Frontal cortex (tissue), 4 donors: ENCODE results near the gene PDSS2. TPM values are rescaled to one million over a fixed set of nuclear protein-coding genes. Genes with fewer than 3 reads are reported as not detected.
"Not testable (repeated sequence)": the region's sequence is repeated elsewhere in the genome, so short reads cannot be mapped to it uniquely, and the experiment has no call there.

Source experiments
- DNase-seq, 2 donors: peaks; one replicate each; pipeline ENCODE4 v3.0.0; 2012; ENCODE audit warnings: low spot score in 2 of 2
- FAIRE-seq: peaks from 2 replicates; lab custom pipeline; 2012; peaks lifted over from hg19 to GRCh38; lab: Jason Lieb, UNC
- total RNA-seq: library from RNA; depleted of rRNA; stranded (reverse); fragments of >200 nt; gene quantifications from one replicate; pipeline ENCODE4 v1.2.3, GENCODE V29; 2014
- donor health status: control.
- donor health status: control.
- donor health status: control.

The PDSS2 gene
- total RNA-seq, 1 donor from 2014 or later: 6.9 TPM

DNA sequence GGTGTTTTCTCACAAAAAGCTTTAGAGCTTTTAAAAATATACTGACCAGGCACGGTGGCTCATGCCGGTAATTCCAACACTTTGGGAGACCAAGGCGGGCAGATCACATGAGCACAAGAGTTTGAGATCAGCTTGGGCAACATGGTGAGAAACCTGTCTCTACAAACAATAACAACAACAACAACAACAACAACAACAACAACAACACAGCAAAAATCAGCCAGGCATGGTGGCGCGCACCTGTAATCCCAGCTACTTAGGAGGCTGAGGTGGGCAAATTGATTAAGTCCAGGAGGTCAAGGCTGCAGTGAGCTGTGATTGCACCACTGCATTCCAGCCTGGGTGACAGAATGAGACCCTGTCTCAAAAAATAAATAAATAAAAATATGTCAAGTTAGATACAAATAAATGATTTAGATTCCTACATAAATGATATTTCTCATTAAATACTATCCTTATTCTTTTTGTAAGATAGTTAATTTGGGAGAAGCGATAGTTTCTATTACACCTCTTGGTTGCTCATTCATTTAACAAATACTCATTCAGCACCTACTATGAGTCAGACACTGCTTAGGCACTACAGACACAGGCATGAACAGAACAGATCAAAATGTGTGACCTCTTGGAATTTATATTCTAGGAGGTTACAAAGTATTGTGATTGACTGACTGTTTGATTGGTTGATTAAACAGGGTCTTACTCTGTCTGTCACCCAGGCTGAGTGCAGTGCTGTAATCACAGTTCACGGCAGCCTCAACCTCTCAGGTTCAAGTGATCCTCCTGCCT is 260.5 kb downstream of the PDSS2 start:
- DNase-seq: no peak
- FAIRE-seq: no peak

DNA sequence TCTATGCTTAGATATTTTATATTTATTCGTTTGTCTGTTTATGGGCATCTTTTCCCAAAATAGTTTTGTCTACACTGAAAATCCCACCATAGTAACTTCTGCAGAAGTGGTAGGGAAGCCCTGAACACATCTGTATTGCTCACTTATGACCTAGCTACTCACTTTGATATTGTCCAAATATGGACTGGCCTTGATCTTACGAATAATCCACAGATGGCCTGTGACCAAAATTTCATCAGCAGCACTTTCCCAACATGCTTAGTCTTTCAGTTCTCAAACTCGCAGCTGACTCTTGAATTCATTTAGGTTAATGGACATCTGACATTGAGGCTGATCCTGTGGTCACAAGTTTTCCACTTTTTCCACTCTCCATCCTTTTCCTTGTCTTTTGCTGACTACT is 263.2 kb downstream of the PDSS2 start:
- DNase-seq (no peak), FAIRE-seq (no peak)

DNA sequence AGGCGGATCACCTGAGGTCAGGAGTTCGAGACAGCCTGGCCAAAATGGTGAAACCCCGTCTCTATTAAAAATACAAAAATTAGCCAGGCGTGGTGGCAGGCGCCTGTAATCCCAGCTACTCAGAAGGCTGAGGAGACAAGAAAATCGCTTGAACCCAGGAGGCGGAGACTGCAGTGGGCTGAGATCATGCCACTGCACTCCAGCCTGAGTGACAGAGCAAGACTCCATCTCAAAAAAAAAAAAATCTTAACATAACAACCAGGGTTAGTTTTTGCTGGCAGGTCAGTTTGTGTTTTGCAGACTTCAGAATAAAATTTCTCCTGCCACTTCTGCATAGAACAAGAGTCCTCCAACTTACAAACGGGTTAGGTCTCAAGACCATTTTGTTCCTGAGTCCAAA is 264.6 kb downstream of the PDSS2 start:
- DNase-seq, FAIRE-seq: not testable (repeated sequence)

DNA sequence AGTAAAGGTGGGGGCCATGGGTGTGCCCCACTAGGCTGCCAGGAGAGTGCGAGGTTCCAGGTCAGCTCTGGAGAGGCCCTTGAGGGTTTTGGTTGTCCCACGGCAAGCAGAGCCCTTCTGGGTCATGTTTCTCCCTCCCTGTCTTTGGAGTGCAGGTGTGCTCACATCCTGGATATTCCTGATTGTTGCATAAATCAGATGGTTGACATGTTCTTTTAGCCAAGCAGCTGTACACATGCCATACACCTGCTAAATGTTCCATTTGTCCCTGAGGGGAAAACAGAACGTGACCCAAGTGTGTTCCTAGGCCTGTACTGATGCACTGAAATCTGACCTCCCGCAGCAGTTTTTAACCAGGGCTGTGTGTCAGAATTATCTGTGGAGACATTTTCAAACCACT is 266.5 kb downstream of the PDSS2 start:
- DNase-seq: no peak
- no peak for FAIRE-seq

DNA sequence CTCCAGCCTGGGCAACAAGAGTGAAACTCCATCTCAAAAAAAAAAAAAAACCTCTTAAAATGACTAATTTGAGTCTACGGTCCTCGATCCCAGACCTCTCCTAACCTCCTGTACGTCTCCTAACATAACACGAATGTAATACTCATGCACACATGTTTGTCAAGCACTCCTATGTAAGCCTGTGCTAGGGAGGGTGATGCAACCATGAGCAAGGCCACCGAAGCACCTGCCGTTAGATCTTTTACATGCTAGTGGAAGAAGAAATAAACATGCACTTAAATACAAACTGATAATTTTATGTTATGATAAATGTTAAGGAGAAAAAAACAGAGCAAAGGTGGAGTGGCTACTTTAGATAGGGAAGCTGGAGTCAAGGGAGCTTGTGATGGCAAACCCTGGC is 271.7 kb downstream of the PDSS2 start:
- no peak for FAIRE-seq
- no peak for DNase-seq

DNA sequence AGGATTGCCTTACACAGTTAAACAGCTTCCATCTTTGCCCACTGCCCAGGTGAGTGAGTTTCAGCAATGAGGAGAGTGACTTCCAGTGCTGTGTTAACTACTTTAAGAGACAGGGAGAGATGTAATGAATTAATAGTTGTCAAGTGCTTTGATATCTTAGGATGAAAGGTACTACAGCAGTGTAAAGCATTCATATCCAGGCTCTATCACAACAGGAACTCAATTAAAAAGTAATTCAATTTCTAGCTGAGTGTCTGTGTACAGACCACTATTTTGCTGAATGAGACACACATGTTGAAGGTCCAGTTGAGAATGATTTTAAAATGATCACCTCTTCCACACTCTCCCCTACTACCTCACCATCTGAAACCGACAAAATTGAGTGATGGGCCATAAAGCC is 273.3 kb downstream of the PDSS2 start:
- no peak for FAIRE-seq
- DNase-seq: no peak

DNA sequence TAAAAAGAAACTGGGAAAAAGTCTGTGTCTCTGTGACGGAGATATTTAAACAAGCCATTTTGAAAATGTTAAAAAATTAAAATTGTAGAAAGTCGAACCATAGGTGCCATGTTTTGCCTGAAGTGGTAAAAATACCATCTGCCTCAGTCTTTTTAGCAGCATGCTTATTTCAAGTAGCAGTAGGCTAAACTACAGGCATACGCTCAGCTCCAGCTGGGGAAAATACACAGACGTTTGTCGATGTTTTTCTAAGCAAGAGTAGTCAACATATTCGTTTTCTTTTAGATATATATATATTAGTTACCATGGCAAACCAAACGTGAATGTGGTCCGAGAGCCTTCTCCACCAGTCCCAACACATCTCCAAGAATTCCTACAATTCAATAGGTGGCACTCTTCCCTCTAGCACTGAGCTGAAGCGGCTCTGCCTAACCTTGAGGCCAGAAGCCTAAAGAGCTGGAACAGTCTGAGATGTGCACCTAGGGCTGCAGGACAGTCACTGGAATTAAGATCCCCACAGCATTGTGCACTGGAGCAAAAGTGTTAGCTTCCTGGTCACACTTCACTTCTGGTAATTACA is 273.9 kb downstream of the PDSS2 start:
- DNase-seq: peak in 1 of 2 donors; percentile 21
- FAIRE-seq: no peak

DNA sequence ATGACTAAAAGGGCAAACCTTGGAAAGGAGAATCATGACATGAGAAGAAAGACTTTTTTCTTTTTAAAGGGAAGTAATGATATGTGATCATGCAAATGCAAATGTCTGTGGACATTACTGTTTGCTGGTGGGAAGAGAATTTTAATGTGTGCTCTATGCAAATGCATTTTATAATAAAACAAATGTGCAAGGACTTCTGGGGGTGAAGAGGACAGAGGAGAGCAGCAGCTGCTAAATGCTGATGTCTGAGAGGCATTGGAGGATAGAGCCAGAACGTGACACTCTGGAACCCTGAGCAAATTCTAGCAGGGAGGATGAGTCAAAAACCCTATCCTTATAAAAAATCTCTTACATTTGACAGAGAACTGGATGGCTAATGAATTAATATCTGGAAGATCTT is 274.9 kb downstream of the PDSS2 start:
- FAIRE-seq (no peak), DNase-seq (no peak)

DNA sequence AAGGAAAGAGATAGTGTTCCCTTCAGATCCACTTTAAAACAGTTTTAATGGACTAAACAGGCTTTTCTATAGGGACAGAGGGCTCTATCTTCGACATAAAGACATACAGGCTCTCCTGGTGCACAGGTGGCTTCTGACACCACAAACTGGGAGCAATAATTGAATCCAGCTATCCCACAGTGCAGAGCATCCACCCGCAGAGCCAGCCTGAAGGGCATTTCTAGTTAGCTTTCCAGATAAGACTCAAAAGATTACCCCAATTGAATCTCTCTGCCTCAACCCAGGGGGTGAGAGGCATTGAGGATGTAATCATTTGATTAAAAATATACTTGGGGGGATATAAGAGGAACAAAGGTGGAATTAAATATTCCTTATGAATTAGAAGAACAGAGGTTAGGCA is 279.3 kb downstream of the PDSS2 start:
- DNase-seq (no peak), FAIRE-seq (no peak)

DNA sequence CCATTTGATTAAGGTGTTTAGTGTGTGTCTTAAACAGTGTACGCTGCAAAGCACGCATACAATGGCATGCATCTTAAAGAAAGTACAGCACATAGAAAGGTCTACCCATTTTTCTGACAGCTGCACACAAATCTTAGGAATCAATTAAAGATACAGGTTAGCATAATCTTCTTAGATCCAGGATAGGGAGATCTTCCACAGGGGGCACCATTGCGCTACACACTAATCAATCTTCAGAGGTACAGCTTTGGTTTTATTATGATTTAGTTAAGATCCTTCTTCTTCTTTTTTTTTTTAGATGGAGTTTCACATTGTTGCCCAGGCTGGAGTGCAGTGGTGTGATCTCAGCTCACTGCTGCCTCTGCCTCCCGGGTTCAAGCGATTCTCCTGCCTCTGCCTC is 280.4 kb downstream of the PDSS2 start:
- DNase-seq (no peak), FAIRE-seq (no peak)

DNA sequence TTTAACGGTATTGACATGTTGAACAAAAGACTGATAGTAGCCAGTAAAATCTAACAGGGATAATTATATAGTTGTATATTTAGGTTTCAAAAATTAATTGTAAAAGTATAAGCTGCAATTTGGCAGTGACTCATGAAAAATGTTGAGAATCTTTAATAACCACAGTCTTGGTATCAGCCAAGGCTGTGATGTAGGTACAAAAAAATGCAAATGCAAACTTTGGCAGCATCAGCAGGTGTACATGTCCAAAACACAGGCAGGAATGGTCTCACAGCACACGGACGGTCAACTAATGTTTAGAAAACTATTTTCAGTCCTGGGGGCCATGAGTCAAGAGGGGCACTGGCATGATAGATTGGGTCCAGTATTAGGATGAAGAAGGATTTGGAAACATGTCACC is 285.6 kb downstream of the PDSS2 start:
- DNase-seq: no peak
- no peak for FAIRE-seq

DNA sequence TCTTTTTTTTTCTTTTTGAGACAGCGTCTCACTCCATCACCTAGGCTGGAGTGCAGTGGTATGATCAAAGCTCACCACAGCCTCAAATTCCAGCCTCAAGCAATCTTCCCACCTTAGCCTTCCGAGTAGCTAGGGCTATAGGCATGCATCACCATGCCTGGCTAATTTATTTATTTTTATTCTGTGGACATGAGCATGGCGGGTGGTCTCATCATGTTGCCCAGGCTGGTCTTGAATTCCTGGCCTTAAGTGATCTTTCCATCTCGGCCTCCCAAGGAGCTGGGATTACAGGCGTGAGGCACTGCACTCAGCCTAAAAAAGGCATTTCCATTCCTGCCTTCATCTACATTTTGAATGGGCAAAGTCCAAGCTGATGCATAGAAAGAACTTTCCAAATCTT is 287.9 kb downstream of the PDSS2 start:
- no peak for FAIRE-seq

DNA sequence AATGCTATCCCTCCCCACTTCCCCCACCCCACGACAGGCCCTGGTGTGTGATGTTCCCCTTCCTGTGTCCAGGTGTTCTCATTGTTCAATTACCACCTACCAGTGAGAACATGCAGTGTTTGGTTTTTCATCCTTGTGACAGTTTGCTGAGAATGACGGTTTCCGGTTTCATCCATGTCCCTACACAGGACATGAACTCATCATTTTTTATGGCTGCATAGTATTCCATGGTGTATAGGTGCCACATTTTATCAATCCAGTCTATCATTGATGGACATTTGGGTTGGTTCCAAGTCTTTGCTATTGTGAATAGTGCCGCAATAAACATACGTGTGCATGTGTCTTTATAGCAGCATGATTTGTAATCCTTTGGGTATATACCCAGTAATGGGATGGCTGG is 295.1 kb downstream of the PDSS2 start:
- FAIRE-seq: not testable (repeated sequence)

More for the DNA sequence above, 287.9 kb downstream of the PDSS2 start:
- no peak for DNase-seq

DNA sequence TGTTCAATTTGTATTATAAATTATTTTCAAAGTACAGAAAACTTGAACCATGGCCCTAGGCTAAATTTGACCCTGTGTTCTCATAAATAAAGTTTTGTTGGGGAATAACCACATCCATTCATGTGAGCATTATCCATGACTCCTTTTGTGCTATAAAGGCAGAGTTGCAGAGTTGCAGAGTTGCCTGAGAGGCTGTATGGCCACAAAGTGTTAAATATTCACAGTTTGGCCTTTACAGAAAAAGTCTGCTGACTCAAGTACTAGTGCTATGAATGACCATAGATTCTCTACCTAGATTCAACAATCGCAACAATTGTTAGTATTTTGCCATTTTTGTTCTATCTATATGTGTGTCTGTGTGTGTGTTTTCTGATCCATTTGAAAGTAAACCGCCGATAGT is 297.8 kb downstream of the PDSS2 start:
- FAIRE-seq (no peak), DNase-seq (no peak)

More for the DNA sequence above, 295.1 kb downstream of the PDSS2 start:
- not testable (repeated sequence) for DNase-seq

DNA sequence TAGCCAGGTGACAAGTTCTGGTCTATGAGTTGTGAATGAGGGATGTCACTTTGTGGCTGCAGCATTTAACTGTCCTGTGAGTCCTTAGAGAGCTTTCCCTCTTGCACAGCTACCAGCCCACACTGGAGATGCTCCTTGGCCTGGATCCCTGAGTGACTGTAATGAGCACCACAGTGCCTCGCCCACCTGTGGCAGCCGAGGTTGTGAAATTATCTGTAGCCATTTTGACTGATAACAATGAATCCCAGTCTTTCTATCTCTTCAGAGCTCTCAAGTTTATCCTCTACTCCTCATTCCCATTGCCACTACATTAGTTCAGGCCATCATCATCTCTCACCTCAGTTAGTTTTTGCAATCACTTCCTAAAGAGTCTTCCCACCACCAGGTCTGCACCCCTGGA is 302.7 kb downstream of the PDSS2 start:
- DNase-seq: no peak
- no peak for FAIRE-seq

DNA sequence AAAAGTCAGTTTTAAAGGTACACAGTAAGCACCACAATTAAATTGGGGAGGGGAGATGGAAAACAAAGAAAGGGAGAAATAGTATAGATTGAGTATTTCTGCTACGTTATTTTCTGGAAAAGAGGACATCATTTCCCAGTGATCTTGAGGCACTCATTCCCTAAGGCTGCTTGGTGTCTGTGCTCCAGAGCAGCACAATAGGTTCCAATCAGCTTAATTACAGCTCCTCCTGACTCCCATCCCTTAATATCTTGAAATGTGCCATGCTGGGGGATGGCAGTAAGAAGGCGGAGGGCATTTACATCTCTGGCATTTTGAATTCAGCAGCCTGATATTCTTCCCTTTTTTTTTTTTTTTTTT is 304.6 kb downstream of the PDSS2 start:
- FAIRE-seq: no peak
- no peak for DNase-seq

DNA sequence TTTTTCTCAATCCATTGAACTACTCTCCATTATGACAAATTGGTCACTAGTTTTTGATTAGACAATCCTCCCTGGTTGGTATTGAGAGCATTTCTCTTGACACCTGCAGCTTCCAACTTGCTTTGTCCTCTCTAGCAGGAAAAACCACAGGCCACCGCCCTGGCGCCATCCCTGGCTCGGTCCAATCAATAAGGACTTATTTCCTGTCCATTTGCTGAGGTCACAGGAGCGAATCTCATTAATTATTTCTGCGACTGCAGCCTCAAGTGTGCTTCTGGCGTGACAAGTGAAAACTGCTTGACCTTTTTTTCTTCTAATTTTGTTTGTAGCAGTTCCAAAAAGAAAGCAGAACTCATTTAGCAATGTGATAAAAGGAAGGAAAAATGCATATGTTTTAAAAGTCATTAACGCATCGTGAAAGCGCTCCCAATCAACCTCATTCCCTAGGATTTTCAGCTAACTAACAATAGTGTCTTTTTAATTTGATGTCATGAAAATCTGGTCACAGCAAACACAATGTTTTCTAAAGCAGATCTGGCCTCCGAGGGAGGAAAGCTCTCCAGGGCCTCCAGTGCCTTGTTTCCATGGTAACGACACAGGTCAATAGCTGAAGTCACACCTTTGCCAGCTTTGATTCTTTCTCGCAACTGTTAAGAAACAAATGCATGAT is 305.1 kb downstream of the PDSS2 start:
- FAIRE-seq: no peak
- no peak for DNase-seq

DNA sequence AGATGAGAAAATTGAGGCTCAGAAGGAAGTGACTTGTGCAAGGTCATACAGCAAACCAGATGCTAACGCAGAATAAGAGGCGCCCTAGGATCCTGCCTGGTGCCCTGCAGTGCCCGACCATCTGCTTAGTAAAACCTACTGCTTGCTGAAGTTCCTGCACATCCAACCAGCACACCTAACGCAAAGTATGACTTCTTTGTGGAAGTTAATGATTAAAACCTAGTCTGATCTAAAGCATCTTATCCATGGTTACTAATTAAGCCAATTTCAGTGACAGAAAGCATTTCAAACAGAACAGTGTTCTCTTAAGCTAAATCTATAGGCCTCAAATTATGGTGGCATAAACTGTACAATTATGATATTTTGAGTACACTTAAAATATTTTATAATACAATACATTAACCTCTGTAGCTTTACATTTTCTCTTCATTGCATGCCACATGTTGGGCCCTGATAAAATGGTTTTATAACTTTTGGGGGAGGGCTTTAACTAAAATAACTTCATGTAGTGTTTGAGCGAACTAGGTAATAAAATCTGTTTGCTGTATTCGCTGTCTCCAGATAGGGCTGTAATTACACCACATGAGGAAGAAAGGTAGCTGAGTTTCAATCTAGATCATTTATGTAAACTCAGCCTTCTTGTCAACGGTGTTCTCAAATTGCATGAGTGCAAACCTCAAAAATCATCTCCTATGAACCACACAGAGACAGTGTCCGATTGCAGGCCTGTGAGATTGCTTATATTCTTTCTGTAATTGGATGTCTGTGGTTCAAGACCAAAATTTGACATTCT is 306.5 kb downstream of the PDSS2 start:
- FAIRE-seq (no peak), DNase-seq (no peak)

DNA sequence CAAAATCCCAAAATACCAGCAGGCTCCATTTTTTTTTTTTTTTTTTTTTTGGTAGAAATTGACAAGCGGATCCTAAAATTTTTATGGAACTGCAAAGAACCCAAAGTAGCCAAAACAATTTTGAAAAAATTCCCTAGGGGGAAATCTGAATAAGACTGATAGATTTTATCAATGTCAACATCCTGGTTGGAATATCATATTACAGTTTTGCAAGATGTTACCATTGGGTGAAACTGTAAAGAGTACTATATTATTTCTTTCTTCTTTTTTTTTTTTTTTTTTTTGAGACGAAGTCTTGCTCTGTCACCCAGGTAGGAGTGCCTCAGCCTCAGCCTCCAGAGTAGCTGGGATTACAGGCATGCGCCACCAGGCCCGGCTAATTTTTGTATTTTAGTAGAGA is 314.7 kb downstream of the PDSS2 start:
- no peak for FAIRE-seq
- DNase-seq: no peak

DNA sequence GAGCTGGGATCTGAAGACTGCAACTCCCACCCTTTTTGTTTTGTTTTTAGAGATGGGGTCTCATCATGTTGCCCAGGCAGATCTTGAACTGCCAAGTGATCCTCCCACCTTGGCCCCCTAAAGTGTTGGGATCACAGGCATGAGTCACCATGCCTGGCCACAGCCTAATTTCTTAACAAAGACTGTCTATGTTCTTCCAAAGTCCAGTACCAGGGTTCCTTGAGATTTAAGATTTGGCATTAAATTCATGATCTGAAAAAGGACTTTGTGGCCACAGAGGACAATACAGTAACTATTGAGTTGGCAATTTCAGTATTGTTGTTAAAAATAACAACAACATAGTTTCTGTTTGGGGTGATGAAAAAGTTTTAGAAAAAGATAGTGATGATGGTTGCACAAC is 315.4 kb downstream of the PDSS2 start:
- DNase-seq (no peak), FAIRE-seq (no peak)

DNA sequence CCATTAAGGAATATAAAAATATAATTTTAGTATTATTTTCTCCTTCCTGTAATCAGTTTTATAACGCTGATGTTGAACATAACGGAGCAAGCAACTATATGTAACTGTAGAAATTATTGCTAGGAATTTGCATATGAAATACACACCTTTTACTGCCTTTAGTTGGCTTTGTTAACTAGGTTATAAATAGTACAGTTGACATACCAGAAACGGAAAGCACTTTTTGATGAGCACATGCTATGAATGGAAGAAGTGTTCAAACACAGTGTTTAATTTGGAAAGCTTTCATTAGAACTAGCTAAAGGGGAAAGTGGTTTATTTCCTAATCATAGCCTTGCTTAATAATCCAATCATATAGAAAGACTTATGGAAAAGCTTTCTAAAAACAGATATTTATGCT is 318.8 kb downstream of the PDSS2 start:
- DNase-seq: no peak
- FAIRE-seq: no peak
